ENCODE measurements around the gene ADAM15.

ADAM15 gene

GRCh38 chr1:155091071-155092051, 40.2 kb downstream of the ADAM15 start:
- in situ Hi-C loops (cut with MboI; ENCODE audit: low sequenced_read_pairs, unreplicated experiment): loop anchor here (5.0 kb wide), 1 partner anchor 76 kb away; no protein-coding TSS in a partner anchor
- DNase-seq (ENCODE audit: low spot score): peak; percentile 88
- peak; percentile 95 for TF ChIP-seq CTCF (IDR thresholded peaks at IDR 0.05; ENCODE audit: borderline replicate concordance, control extremely low read depth, extremely low read depth, insufficient read depth, missing control alignments)

DNA sequence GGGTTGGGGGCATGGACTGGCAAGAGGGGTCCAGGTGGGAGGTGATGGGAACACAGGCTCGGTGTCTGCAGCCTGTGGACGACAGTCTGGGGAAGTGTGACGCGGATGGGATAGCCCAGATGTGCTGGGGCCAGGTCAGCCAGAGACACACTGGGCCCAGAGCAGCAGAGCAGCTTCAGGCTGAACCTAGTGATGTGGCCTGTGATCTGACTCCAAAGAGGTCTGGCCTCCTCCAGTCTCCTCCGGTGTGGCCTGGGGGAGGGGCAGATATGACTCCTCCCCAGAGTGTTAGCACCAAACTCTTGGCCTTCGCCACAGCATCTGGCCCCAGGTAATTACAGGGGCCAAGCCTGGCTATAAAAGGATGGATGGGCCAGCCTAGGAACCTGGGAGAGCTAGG, 41.0 kb downstream of the ADAM15 start:
- in situ Hi-C loops (cut with MboI; ENCODE audit: low sequenced_read_pairs, unreplicated experiment): loop anchor here (5.0 kb wide), 1 partner anchor 75 kb away; no protein-coding TSS in a partner anchor
- DNase-seq (ENCODE audit: low spot score): no peak
- no peak for TF ChIP-seq CTCF (IDR thresholded peaks at IDR 0.05; ENCODE audit: borderline replicate concordance, control extremely low read depth, extremely low read depth, insufficient read depth, missing control alignments)

DNA sequence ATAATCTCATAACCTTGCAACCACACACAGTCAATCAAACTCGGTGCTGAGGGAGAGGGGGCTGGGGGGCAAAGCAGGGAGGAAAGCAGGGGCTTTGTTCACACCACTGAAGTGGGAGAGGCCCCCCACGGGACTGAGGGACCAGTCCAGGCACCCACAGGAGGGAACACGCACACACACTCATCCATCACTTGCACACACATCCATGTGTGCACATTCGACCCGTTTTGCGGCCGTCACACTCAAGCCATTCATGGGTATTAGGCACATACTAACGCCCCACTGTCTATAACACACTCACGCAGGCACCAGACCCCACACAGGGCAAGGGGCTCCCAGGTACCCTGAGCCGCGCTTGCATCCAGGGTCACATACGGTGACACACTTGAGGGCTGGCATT, 41.5 kb downstream of the ADAM15 start:
- in situ Hi-C loops (cut with MboI; ENCODE audit: low sequenced_read_pairs, unreplicated experiment): loop anchor here (5.0 kb wide), 1 partner anchor 75 kb away; no protein-coding TSS in a partner anchor
- no peak for TF ChIP-seq CTCF (IDR thresholded peaks at IDR 0.05; ENCODE audit: borderline replicate concordance, control extremely low read depth, extremely low read depth, insufficient read depth, missing control alignments)
- no peak for DNase-seq (ENCODE audit: low spot score)

DNA sequence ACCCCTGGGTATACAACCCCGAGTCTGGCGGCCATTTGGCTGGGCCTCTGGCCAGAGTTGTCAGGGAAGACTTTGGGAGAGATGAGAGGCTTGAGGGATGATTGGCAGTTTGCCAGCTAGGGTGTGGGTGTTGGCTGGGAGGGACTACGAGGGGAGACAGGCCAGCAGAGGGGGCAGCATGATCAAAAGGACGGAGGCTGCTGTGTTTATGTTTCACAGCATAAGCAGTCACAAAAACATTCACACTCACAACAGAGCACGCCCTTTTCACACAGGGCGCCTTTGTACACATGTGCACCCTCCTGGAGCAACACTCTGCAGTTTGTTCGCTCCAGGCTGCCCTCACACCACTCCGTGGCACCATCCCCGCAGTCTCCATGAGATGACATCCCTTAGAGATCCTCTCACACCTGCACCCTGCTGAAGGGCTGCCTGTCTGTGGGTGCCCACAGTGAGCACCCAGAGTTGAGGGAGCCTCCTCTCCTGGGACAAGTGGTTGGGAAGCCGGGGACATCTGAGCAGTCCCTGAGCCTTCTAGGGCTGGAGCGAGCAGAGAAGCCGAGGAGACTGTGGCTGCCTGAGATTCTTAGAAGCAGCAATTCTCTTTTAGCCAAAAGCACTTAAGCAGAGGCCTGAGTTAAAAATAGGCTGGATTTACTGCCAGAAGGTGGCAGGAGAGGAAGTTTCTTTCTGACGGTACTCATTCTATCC, 43.0 kb downstream of the ADAM15 start:
- no peak for DNase-seq (ENCODE audit: low spot score)
- TF ChIP-seq CTCF (IDR thresholded peaks at IDR 0.05; ENCODE audit: borderline replicate concordance, control extremely low read depth, extremely low read depth, insufficient read depth, missing control alignments): no peak
- in situ Hi-C loops (cut with MboI; ENCODE audit: low sequenced_read_pairs, unreplicated experiment): loop anchor here (5.0 kb wide), 1 partner anchor 73 kb away; no protein-coding TSS in a partner anchor

GRCh38 chr1:155094622-155094948, 43.5 kb downstream of the ADAM15 start:
- in situ Hi-C loops (cut with MboI; ENCODE audit: low sequenced_read_pairs, unreplicated experiment): loop anchor here (5.0 kb wide), 1 partner anchor 73 kb away; no protein-coding TSS in a partner anchor
- DNase-seq (ENCODE audit: low spot score): no peak
- no peak for TF ChIP-seq CTCF (IDR thresholded peaks at IDR 0.05; ENCODE audit: borderline replicate concordance, control extremely low read depth, extremely low read depth, insufficient read depth, missing control alignments)

GRCh38 chr1:155099331-155099730, 48.2 kb downstream of the ADAM15 start:
- no peak for DNase-seq (ENCODE audit: low spot score)
- in situ Hi-C loops (cut with MboI; ENCODE audit: low sequenced_read_pairs, unreplicated experiment): no loop called here
- TF ChIP-seq CTCF (IDR thresholded peaks at IDR 0.05; ENCODE audit: borderline replicate concordance, control extremely low read depth, extremely low read depth, insufficient read depth, missing control alignments): no peak

All from GM13976 (cell line).